Body of pancreas (tissue), 4 donors: Measurements from ENCODE around the gene GPR3. TPM values are rescaled to one million over a fixed set of nuclear protein-coding genes. Genes with fewer than 3 reads are reported as not detected.

Experiments used
- ATAC-seq: fragments of 150-250 bp; one replicate; pipeline ENCODE4 v1.9.1; 2016
- DNase-seq, 4 donors: peaks; one replicate each; pipeline ENCODE4 v3.0.0-alpha.2; 2019
- H3K27ac ChIP-seq, 4 donors: fragments of 200-600 bp; sonication (generic); 1 replicate in 3 of 4; 2 replicates in 1 of 4; pipeline versions ENCODE4 v1.5.1 to v1.6.1; 2016 to 2019; ENCODE audit warnings: mild to moderate bottlenecking in 1 of 4, mixed read lengths in 1 of 4, moderate library complexity in 1 of 4
- H3K27me3 ChIP-seq, 2 donors: fragments of 200-600 bp; sonication (generic); one replicate each; pipeline ENCODE4 v1.6.0; 2016; ENCODE audit warnings: mild to moderate bottlenecking in 1 of 2
- H3K36me3 ChIP-seq, 2 donors: fragments of 200-600 bp; sonication (generic); replicated peaks in 1 of 2; 2 replicates each; pipeline ENCODE4 v1.5.1; 2016; ENCODE audit warnings: low read depth in 2 of 2; ENCODE audit not compliant: insufficient read depth in 1 of 2
- H3K4me1 ChIP-seq: fragments of 200-600 bp; sonication (generic); one replicate; pipeline ENCODE4 v1.6.0; 2016
- H3K4me3 ChIP-seq, 2 donors: fragments of 200-600 bp; sonication (generic); 1 replicate in 1 of 2; 2 replicates in 1 of 2; pipeline ENCODE4 v1.5.1; 2016 to 2019
- H3K9me3 ChIP-seq, 3 donors: fragments of 200-600 bp; sonication (generic); 1 replicate in 2 of 3; 2 replicates in 1 of 3; pipeline ENCODE4 v1.5.1; 2016
- POLR2A ChIP-seq, 3 donors: fragments of 450-650 bp; IDR thresholded peaks; one replicate each; pipeline ENCODE4 v1.6.1; 2016; ENCODE audit warnings: antibody characterized with exemption in 3 of 3, mild to moderate bottlenecking in 2 of 3
- WGBS, 2 donors: methylation state at CpG; one replicate each; pipeline ENCODE4 v1.1.5; 2017; 5-methylcytosine and 5-hydroxymethylcytosine counted together
- intact Hi-C: fragments of 100-400 bp; cut with DNase I; formaldehyde crosslinking; loops from one replicate; pipeline ENCODE4 v1.15.1; 2023
- total RNA-seq, 2 donors: library from RNA; depleted of rRNA; stranded (reverse); fragments of >200 nt; gene quantifications; one replicate each; pipeline ENCODE4 v1.1.0, GENCODE V29; 2016
- TF ChIP-seq, protein P1 (sequence below), 7 experiments: fragments of 450-650 bp in 4 of 7; fragments of 200-600 bp in 3 of 7; sonication (generic) in 3 of 7; IDR thresholded peaks; one replicate each; pipeline ENCODE4 v1.5.1; 2016 to 2019; ENCODE audit warnings: antibody characterized with exemption in 7 of 7

GPR3 gene, protein sequence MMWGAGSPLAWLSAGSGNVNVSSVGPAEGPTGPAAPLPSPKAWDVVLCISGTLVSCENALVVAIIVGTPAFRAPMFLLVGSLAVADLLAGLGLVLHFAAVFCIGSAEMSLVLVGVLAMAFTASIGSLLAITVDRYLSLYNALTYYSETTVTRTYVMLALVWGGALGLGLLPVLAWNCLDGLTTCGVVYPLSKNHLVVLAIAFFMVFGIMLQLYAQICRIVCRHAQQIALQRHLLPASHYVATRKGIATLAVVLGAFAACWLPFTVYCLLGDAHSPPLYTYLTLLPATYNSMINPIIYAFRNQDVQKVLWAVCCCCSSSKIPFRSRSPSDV
- total RNA-seq, result not detected

DNA sequence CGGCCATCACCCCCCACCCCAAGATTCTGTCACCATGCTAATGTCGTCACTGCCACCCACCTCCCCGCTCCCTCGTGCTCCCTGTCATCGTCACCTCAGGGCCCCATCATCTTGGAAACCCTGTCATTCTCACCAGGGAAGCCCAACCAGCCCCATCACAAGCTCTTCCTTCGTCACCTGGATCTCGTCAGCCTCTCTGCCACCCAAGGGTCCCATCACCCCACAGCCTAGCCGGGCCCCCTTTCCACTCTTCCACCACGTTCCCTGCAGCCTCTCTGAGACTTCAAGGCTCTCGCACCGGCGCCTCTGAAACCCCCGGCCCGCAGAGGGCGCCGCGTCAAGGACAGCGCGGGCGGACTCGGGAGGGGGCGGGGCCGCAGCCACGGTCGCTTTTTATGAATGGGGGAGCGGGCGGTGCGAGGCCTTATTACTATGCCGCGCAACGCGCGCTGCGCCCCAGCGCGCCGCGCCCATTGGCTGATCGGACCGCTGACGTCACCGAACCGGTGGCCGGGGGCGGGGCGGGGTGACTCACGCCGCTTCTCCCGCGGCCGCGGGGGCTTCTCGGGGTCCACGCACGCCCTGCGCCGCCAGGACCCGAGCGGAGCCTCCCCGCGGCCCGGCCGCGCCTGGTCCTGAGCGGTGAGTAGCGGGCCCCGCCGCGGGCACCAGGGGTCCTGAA, at the start of gene GPR3:
Gene GPR3 (plus strand): TSS at position 527 of the 682 bp plus-strand sequence. CDS start 1,177 bp downstream, outside the sequence.
- WGBS, 2 donors, result 1 to 9% methylated on average over 9 to 68 of the region's 69 CpGs
- no peaks in the 10 kb centered on the region for H3K27me3 ChIP-seq
- H3K4me1 ChIP-seq, result peaks cover 22% of the 10 kb centered on the region
- peak; percentile 86 for ATAC-seq
- H3K36me3 ChIP-seq, result no peaks in the 10 kb centered on the region
- intact Hi-C loops, result loop anchor here (5.0 kb wide), 2 partner anchors 35 to 215 kb away; no protein-coding TSS in a partner anchor
- no peak for TF ChIP-seq POLR2A (IDR thresholded peaks at IDR 0.05)
- TF ChIP-seq, protein P1, sequence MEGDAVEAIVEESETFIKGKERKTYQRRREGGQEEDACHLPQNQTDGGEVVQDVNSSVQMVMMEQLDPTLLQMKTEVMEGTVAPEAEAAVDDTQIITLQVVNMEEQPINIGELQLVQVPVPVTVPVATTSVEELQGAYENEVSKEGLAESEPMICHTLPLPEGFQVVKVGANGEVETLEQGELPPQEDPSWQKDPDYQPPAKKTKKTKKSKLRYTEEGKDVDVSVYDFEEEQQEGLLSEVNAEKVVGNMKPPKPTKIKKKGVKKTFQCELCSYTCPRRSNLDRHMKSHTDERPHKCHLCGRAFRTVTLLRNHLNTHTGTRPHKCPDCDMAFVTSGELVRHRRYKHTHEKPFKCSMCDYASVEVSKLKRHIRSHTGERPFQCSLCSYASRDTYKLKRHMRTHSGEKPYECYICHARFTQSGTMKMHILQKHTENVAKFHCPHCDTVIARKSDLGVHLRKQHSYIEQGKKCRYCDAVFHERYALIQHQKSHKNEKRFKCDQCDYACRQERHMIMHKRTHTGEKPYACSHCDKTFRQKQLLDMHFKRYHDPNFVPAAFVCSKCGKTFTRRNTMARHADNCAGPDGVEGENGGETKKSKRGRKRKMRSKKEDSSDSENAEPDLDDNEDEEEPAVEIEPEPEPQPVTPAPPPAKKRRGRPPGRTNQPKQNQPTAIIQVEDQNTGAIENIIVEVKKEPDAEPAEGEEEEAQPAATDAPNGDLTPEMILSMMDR (IDR thresholded peaks at IDR 0.05), result peak in 6 of 7 experiments; percentile 35 to 57 (median 46)
- H3K9me3 ChIP-seq, result no peaks in the 10 kb centered on the region
- peak; percentile 85 to 92 (median 89) for DNase-seq
- peak within 1 kb of the TSS in 1 of 2 donors; percentile 23 for H3K4me3 ChIP-seq
- peak within 1 kb of the TSS in 3 of 4 donors; percentile 20 to 53 (median 49) for H3K27ac ChIP-seq

DNA sequence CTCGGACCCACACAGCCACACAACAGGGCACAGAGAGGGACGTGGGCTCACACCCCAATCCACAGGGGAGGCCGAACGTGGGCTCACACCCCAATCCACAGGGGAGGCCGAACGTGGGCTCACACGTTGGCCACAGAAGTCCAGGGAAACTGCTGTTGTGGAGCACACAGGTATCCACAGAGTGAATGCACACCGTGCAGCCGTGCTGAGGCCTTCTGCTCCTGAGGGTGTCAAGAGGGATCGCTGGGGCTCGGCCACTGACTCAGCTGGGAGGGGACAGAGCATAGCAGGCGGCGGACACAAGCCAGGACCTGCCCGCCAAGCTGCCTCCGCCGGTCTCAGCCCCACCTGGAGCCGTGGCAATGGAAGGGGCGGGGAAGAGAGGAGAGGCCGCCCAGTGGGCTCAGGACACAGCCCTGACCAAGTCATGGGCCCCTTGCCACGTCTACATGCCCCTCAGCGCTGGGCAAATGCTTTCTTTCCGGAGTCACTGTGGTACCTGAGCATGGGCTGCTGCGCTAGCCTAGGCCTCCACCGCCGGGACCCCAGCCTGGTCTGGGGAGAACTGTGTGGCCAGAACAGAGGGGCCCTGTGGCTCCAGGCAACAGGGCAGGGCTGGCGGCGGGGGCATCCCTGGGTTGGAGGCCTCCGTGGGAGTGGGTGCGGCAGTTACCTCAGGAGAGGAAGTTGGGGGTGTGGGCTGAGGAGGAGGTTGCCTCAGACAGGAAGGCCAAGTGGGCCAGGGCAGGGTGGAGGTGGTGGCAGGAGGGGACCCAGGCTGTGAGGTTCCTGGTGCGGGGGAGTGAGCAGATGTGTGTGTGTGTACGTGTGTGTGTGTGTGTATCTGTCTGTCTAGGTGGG, 49.4 kb upstream of the GPR3 start:
- 15 to 18% methylated on average over 5 to 31 of the region's 31 CpGs for WGBS, 2 donors
- peak overlapping the region; percentile 69 to 85 (median 82) for H3K27ac ChIP-seq
- TF ChIP-seq, protein P1 (IDR thresholded peaks at IDR 0.05), result no peak
- peak; percentile 53 to 64 (median 55) for TF ChIP-seq POLR2A (IDR thresholded peaks at IDR 0.05)
- DNase-seq (peak; percentile 69 to 88 (median 80)), ATAC-seq (peak; percentile 70)
- H3K27me3 ChIP-seq, result no peaks in the 10 kb centered on the region
- intact Hi-C loops, result no loop called here
- no peaks in the 10 kb centered on the region for H3K9me3 ChIP-seq
- peaks cover 27% of the 10 kb centered on the region for H3K4me1 ChIP-seq
- H3K4me3 ChIP-seq, result peak overlapping the region; percentile 37 to 63
- H3K36me3 ChIP-seq, result no peaks in the 10 kb centered on the region

DNA sequence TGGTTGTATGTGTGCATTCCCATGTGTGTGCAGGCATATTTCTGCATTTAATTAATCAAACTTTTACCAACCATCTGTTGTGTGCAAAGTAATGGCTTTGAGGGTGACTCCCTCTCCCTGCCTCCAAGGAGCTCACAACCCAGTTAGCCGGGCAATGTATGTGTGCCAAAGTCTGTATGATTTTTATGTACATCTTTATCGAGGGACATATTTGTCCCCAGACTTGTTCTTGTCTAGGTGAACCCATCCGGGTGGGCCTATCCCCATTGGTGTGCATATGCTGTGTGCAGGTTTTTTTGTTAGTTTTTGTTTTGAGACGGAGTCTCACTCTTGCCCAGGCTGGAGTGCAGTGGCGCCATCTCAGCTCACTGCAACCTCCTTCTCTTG, 48.8 kb upstream of the GPR3 start:
- DNase-seq (no peak), ATAC-seq (no peak)
- no peaks in the 10 kb centered on the region for H3K36me3 ChIP-seq
- TF ChIP-seq, protein P1 (IDR thresholded peaks at IDR 0.05), result no peak
- no peak for TF ChIP-seq POLR2A (IDR thresholded peaks at IDR 0.05)
- H3K27me3 ChIP-seq, result no peaks in the 10 kb centered on the region
- H3K4me1 ChIP-seq, result peaks cover 27% of the 10 kb centered on the region
- intact Hi-C loops, result no loop called here
- peak overlapping the region; percentile 69 to 85 (median 82) for H3K27ac ChIP-seq
- H3K4me3 ChIP-seq, result peak overlapping the region; percentile 37 to 63
- no peaks in the 10 kb centered on the region for H3K9me3 ChIP-seq
- WGBS, 2 donors, result 18 to 38% methylated on average over 5 of the region's 5 CpGs

DNA sequence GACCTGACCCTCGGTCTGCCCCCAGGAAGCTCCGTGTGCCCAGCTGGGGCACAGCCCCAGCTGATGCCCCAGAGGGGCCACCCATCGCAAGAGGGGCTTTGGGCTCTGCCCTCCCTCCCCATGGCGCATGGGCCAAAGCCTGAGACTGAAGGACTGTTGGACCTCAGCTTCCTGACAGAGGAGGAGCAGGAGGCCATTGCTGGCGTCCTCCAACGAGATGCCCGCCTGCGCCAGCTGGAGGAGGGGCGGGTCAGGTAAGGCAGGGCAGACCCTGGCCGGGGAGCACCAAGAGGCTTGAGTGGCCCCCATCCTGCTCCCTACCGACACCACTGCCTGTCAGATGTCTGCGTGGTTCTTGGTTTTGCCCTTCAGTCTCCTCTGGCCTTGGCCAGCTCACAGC, 47.1 kb upstream of the GPR3 start:
- Histone ChIP-seq H3K27me3 (no peaks in the 10 kb centered on the region), H3K4me3 (no peak overlapping the region), H3K27ac (no peak overlapping the region), H3K9me3 (no peaks in the 10 kb centered on the region), H3K36me3 (no peaks in the 10 kb centered on the region), H3K4me1 (peaks cover 43% of the 10 kb centered on the region)
- 94 to 96% methylated on average over 9 to 12 of the region's 12 CpGs for WGBS, 2 donors
- TF ChIP-seq, protein P1 (IDR thresholded peaks at IDR 0.05), result no peak
- TF ChIP-seq POLR2A (IDR thresholded peaks at IDR 0.05), result no peak
- DNase-seq, result no peak
- intact Hi-C loops, result no loop called here
- no peak for ATAC-seq
